A549 (cell line): ENCODE measurements around the gene MVK. TPM values are rescaled to one million over a fixed set of nuclear protein-coding genes. Genes with fewer than 3 reads are reported as not detected.

ENCODE experiments used
- ATAC-seq, 2 experiments: fragments of 200-7000 bp in 1 of 2; fragments of >200 bp in 1 of 2; cut with Nextera tagmentation in 1 of 2; cut with Tn5 transposase in 1 of 2; 3 replicates each; pipeline versions ENCODE4 v1.8.0 to v1.9.1; 2018 to 2020; ENCODE audit warnings: mild to moderate bottlenecking in 1 of 2, moderate library complexity in 1 of 2
- CTCF ChIA-PET: fragments of 300-600 bp; sonication (Branson Sonifier 250); formaldehyde crosslinking; extraction: SDS; loops from one replicate; lab custom pipeline; 2021; ENCODE audit warnings: antibody characterized with exemption, inconsistent platforms; lab: Yijun Ruan, JAX
- POLR2A ChIA-PET: fragments of 350-600 bp; formaldehyde crosslinking; extraction: SDS; loops from one replicate; lab custom pipeline; 2021; ENCODE audit warnings: antibody characterized with exemption, inconsistent platforms; lab: Yijun Ruan, JAX
- DNase-seq, 2 experiments: peaks; one replicate each; pipeline versions ENCODE4 v3.0.0 to v3.0.0-alpha.2; 2011 to 2016; ENCODE audit warnings: low read depth in 1 of 2, low spot score in 1 of 2
- FAIRE-seq: peaks from 2 replicates; lab custom pipeline; 2011; peaks lifted over from hg19 to GRCh38; lab: Jason Lieb, UNC
- H3K27ac ChIP-seq, 2 experiments: fragments of >200 bp; sonication (Bioruptor Twin); formaldehyde crosslinking; 3 replicates each; pipeline ENCODE4 v1.5.1; 2016 to 2017
- H3K4me1 ChIP-seq: fragments of >200 bp; sonication (Bioruptor Twin); formaldehyde crosslinking; 3 replicates; pipeline ENCODE4 v1.6.1; 2016
- H3K4me2 ChIP-seq: fragments of >200 bp; sonication (Bioruptor Twin); formaldehyde crosslinking; 3 replicates; pipeline ENCODE4 v1.6.1; 2016
- H3K4me3 ChIP-seq: fragments of >200 bp; sonication (Bioruptor Twin); formaldehyde crosslinking; 3 replicates; pipeline ENCODE4 v1.5.1; 2016
- H3K9me3 ChIP-seq: fragments of >200 bp; sonication (Bioruptor Twin); formaldehyde crosslinking; 3 replicates; pipeline ENCODE4 v1.6.1; 2016
- BCL3 ChIP-seq: fragments of >200 bp; sonication (Bioruptor Twin); formaldehyde crosslinking; IDR thresholded peaks from 3 replicates; pipeline ENCODE4 v1.6.1; 2016
- CBX8 ChIP-seq: fragments of 200-600 bp; sonication (generic); IDR thresholded peaks from 2 replicates; pipeline ENCODE4 v1.6.1; 2016
- CEBPB ChIP-seq, 2 experiments: fragments of >200 bp in 1 of 2; sonication (Bioruptor Twin) in 1 of 2; formaldehyde crosslinking in 1 of 2; IDR thresholded peaks; 2 replicates each; pipeline ENCODE4 v1.6.1; 2012 to 2016
- EHMT2 ChIP-seq: fragments of 200-600 bp; sonication (generic); IDR thresholded peaks from 2 replicates; pipeline ENCODE4 v1.6.1; 2016; ENCODE audit warnings: antibody characterized with exemption, low read depth, mild to moderate bottlenecking, moderate library complexity
- FOSB ChIP-seq: fragments of 250-450 bp; sonication (Bioruptor Pico); IDR thresholded peaks from 2 replicates; pipeline ENCODE4 v1.5.0; 2020; ENCODE audit warnings: mild to moderate bottlenecking, moderate library complexity
- FOSL2 ChIP-seq, 2 experiments: fragments of 450-650 bp in 1 of 2; fragments of >200 bp in 1 of 2; sonication (Bioruptor Twin) in 1 of 2; formaldehyde crosslinking; IDR thresholded peaks; 2 replicates each; pipeline versions ENCODE4 v1.5.0 to v1.6.1; 2016 to 2020; ENCODE audit warnings: mild to moderate bottlenecking in 1 of 2, moderate library complexity in 1 of 2
- HOXA7 ChIP-seq: fragments of 250-450 bp; sonication (Bioruptor Pico); IDR thresholded peaks from 2 replicates; pipeline ENCODE4 v1.5.0; 2020; ENCODE audit warnings: mild to moderate bottlenecking, moderate library complexity
- HOXB13 ChIP-seq: fragments of 250-450 bp; sonication (Bioruptor Pico); IDR thresholded peaks from 2 replicates; pipeline ENCODE4 v1.5.0; 2020; ENCODE audit warnings: low read depth, mild to moderate bottlenecking, moderate library complexity
- JUNB ChIP-seq: fragments of >200 bp; sonication (Bioruptor Twin); formaldehyde crosslinking; IDR thresholded peaks from 2 replicates; pipeline ENCODE4 v1.6.1; 2016
- MAFK ChIP-seq: fragments of 450-650 bp; IDR thresholded peaks from 2 replicates; pipeline ENCODE4 v1.6.1; 2014; ENCODE audit not compliant: partially characterized antibody
- NPAS2 ChIP-seq: fragments of 250-450 bp; sonication (Bioruptor Pico); IDR thresholded peaks from 2 replicates; pipeline ENCODE4 v1.8.0; 2022; ENCODE audit warnings: mild to moderate bottlenecking, moderate library complexity, borderline replicate concordance
- PHF8 ChIP-seq: fragments of 200-600 bp; sonication (generic); IDR thresholded peaks from 2 replicates; pipeline ENCODE4 v1.6.1; 2016; ENCODE audit warnings: low read depth, mild to moderate bottlenecking, antibody characterized with exemption, moderate library complexity, borderline replicate concordance
- POLR2A ChIP-seq: IDR thresholded peaks from 2 replicates; pipeline ENCODE4 v1.6.1; 2012; ENCODE audit warnings: mild to moderate bottlenecking, low read length
- POLR2AphosphoS2 ChIP-seq: conservative IDR thresholded peaks from 2 replicates; pipeline ENCODE4 v1.6.1; 2012; ENCODE audit warnings: low read length, improper control_type of control experiment, inconsistent platforms
- RCOR1 ChIP-seq: fragments of 150-350 bp; IDR thresholded peaks from 2 replicates; pipeline ENCODE4 v1.6.1; 2014; ENCODE audit warnings: antibody characterized with exemption, low read length, low read depth
- REST ChIP-seq: fragments of 200-600 bp; sonication (generic); IDR thresholded peaks from 2 replicates; pipeline ENCODE4 v1.6.1; 2016; ENCODE audit warnings: antibody characterized with exemption, mild to moderate bottlenecking, moderate library complexity
- TFCP2L1 ChIP-seq: fragments of 250-450 bp; sonication (Bioruptor Pico); IDR thresholded peaks from 2 replicates; pipeline ENCODE4 v1.5.0; 2021; ENCODE audit warnings: mild to moderate bottlenecking
- USF2 ChIP-seq: fragments of 450-650 bp; IDR thresholded peaks from 2 replicates; pipeline ENCODE4 v1.6.1; 2014; ENCODE audit warnings: antibody characterized with exemption
- ZSCAN20 ChIP-seq: fragments of 250-450 bp; sonication (Bioruptor Pico); IDR thresholded peaks from 2 replicates; pipeline ENCODE4 v1.8.0; 2022; ENCODE audit warnings: mild to moderate bottlenecking, moderate library complexity
- WGBS: methylation state at CpG from one replicate; pipeline ENCODE4 v1.1.6; 2017; ENCODE audit errors: missing lambda C conversion rate; 5-methylcytosine and 5-hydroxymethylcytosine counted together
- polyA plus RNA-seq, 4 experiments: library from polyadenylated mRNA; depleted of rRNA in 3 of 4; stranded (reverse); fragments of >200 nt; fragmentation: RNase III in 1 of 4; extraction: RNeasy Plus Mini Kit Qiagen cat#74134 plus additional on column Dnase treatment in 1 of 4; gene quantifications; 2 replicates in 3 of 4; 3 replicates in 1 of 4; pipeline ENCODE4 v1.2.3, GENCODE V29; 2011 to 2017

MVK gene
- polyA plus RNA-seq, 2 of the 4 experiments (the other 2 are of a cell fraction): 5.9 to 14.8 TPM

- Histone ChIP-seq H3K4me2 (no peak overlapping the region), H3K9me3 (peaks cover under 1% of the 10 kb centered on the region; the same call in 1 of the 3 replicates), H3K27ac (no peak overlapping the region), H3K4me3 (no peak overlapping the region), H3K4me1 (no peaks in the 10 kb centered on the region)
- no peak for DNase-seq
- POLR2A ChIA-PET: no interaction called here
- CTCF ChIA-PET: interaction anchor here (0.6 to 1.1 kb wide), 3 partner anchors 8 to 134 kb away, joined by 3 to 4 read pairs (median 4); no protein-coding TSS in a partner anchor
- no peak for FAIRE-seq
- WGBS: 83% methylated on average over 10 of the region's 10 CpGs
- TF ChIP-seq CEBPB (IDR thresholded peaks at IDR 0.05) (no peak), RCOR1 (no peak), PHF8 (no peak), ZSCAN20 (CRISPR knock-in tag) (no peak), FOSL2 (IDR thresholded peaks at IDR 0.05) (no peak), FOSL2 (CRISPR knock-in tag; IDR thresholded peaks at IDR 0.05) (no peak), HOXA7 (CRISPR knock-in tag) (no peak), POLR2A (no peak), FOSB (CRISPR knock-in tag) (no peak), USF2 (no peak), EHMT2 (no peak), JUNB (no peak), REST (no peak), BCL3 (no peak)
- TF ChIP-seq, all 56 proteins: peak for 0
- ATAC-seq: no peak
Observed at GRCh38 chr12:109567296-109567695, 6.3 kb upstream of the MVK start.

- POLR2A ChIA-PET: no interaction called here
Observed at GRCh38 chr12:109567967-109568366, 5.6 kb upstream of the MVK start.

GRCh38 chr12:109568486-109568885 is 5.1 kb upstream of the MVK start:
- no peaks in the 10 kb centered on the region for H3K9me3 ChIP-seq
- FAIRE-seq: no peak

More at GRCh38 chr12:109567967-109568366, 5.6 kb upstream of the MVK start:
- Histone ChIP-seq H3K4me1 (peaks cover 4% of the 10 kb centered on the region; the same call in 1 of the 3 replicates), H3K4me2 (no peak overlapping the region), H3K27ac (no peak overlapping the region)
- no peak for ATAC-seq
- CTCF ChIA-PET: interaction anchor here (1.0 to 1.9 kb wide), 2 partner anchors 28 to 29 kb away, joined by 3 to 7 read pairs; no protein-coding TSS in a partner anchor
- TF ChIP-seq CBX8: no peak
- TF ChIP-seq NPAS2 (CRISPR knock-in tag): no peak
- peak; percentile 8 for TF ChIP-seq MAFK
- TF ChIP-seq TFCP2L1 (CRISPR knock-in tag): no peak
- no peak for TF ChIP-seq HOXB13 (CRISPR knock-in tag)
- TF ChIP-seq POLR2AphosphoS2: no peak
- TF ChIP-seq, all 56 proteins: peak for 1
- FAIRE-seq (no peak), DNase-seq (no peak)
- 87% methylated on average over 3 of the region's 3 CpGs for WGBS
- no peak overlapping the region for H3K4me3 ChIP-seq
- H3K9me3 ChIP-seq: no peaks in the 10 kb centered on the region

More at GRCh38 chr12:109568486-109568885, 5.1 kb upstream of the MVK start:
- H3K4me1 ChIP-seq: peaks cover 4% of the 10 kb centered on the region; the same call in 1 of the 3 replicates
- no peak overlapping the region for H3K27ac ChIP-seq
- POLR2A ChIA-PET: no interaction called here
- no peak overlapping the region for H3K4me2 ChIP-seq
- DNase-seq (no peak), ATAC-seq (no peak)
- 78% methylated on average over 7 of the region's 7 CpGs for WGBS
- no peak for TF ChIP-seq BCL3
- TF ChIP-seq ZSCAN20 (CRISPR knock-in tag): no peak
- CTCF ChIA-PET: interaction anchor here (1.2 to 1.9 kb wide), 3 partner anchors 9 to 29 kb away, joined by 3 to 7 read pairs (median 4); no protein-coding TSS in a partner anchor
- no peak overlapping the region for H3K4me3 ChIP-seq
